RWPE1 (cell line): Measurements from ENCODE around the gene CPTP.

Experiments used
- CTCF ChIA-PET: fragments of 350-600 bp; sonication (Branson Sonifier 250); formaldehyde crosslinking; extraction: SDS; loops from one replicate; lab custom pipeline; 2021; lab: Yijun Ruan, JAX
- POLR2A ChIA-PET: fragments of 400-600 bp; formaldehyde crosslinking; extraction: SDS; loops from one replicate; lab custom pipeline; 2020; ENCODE audit warnings: antibody characterized with exemption; ENCODE audit not compliant: low non-redundant PET; lab: Yijun Ruan, JAX
- DNase-seq: peaks from one replicate; pipeline ENCODE4 v3.0.0; 2012; ENCODE audit warnings: low spot score
- H3K27ac ChIP-seq: fragments of 450-650 bp; 2 replicates; pipeline ENCODE4 v1.5.1; 2017
- CTCF ChIP-seq: fragments of 450-650 bp; conservative IDR thresholded peaks from 2 replicates; pipeline ENCODE4 v1.5.1; 2017; ENCODE audit warnings: low read depth, mild to moderate bottlenecking

The CPTP gene

GRCh38 chr1:1336931-1337792 lies 12.6 kb downstream of the CPTP start:
- peak overlapping the region; percentile 68 for H3K27ac ChIP-seq
- DNase-seq = no peak
- TF ChIP-seq CTCF = no peak

GRCh38 chr1:1337793-1338147 lies 13.2 kb downstream of the CPTP start:
- no peak for TF ChIP-seq CTCF
- POLR2A ChIA-PET = no interaction called here
- peak; percentile 87 for DNase-seq
- CTCF ChIA-PET = no interaction called here
- H3K27ac ChIP-seq = peak overlapping the region; percentile 68

More at GRCh38 chr1:1336931-1337792, 12.6 kb downstream of the CPTP start:
- CTCF ChIA-PET = no interaction called here
- POLR2A ChIA-PET = no interaction called here

GRCh38 chr1:1338278-1338677 lies 13.7 kb downstream of the CPTP start:
- peak overlapping the region; percentile 68 for H3K27ac ChIP-seq
- DNase-seq = no peak
- CTCF ChIA-PET = interaction anchor here (0.5 kb wide), 1 partner anchor 173 kb away, joined by 5 read pairs; no protein-coding TSS in a partner anchor
- POLR2A ChIA-PET = no interaction called here
- no peak for TF ChIP-seq CTCF

- no peak for TF ChIP-seq CTCF
- CTCF ChIA-PET = no interaction called here
- DNase-seq = no peak
- 0 out of 2 replicates have a peak overlapping the region, but pooled peaks have one; percentile 14 for H3K27ac ChIP-seq
- POLR2A ChIA-PET = no interaction called here
These were observed 15.6 kb downstream of the CPTP start for GRCh38 chr1:1340185-1340584.

- TF ChIP-seq CTCF = no peak
- CTCF ChIA-PET = no interaction called here
- POLR2A ChIA-PET = no interaction called here
- no peak for DNase-seq
- H3K27ac ChIP-seq = peak overlapping the region; percentile 98
These were observed 16.4 kb downstream of the CPTP start for GRCh38 chr1:1340791-1341548.

DNA sequence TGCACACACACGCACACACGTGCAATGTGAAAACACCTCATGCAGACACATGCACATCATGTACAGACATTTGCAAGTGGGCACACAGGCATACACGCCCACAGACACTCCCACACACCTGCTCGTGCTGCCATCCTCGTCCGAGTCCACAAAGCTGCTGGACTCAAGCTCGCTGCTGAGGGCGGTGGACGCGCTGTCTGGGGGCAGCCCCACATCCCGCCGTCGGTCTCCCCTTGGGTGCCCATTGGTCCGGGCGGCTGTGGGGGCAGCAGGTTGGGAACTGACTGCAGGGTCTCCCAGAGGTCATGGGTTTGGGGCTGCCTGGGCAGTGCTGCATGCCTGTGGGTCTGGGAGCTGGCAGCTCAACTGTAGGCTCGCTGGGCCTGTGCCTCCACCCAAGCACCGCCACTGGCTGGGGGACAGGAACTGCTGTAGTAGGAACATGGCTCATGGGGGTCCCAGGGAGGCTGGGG lies 17.0 kb downstream of the CPTP start:
- CTCF ChIA-PET = no interaction called here
- TF ChIP-seq CTCF = no peak
- POLR2A ChIA-PET = no interaction called here
- peak overlapping the region; percentile 98 for H3K27ac ChIP-seq
- DNase-seq = no peak
